Measurements from ENCODE around the gene ANKRD62. TPM values are rescaled to one million over a fixed set of nuclear protein-coding genes. Genes with fewer than 3 reads are reported as not detected.
"Not testable (repeated sequence)": the region's sequence is repeated elsewhere in the genome, so short reads cannot be mapped to it uniquely, and the experiment has no call there.

ANKRD62 gene
- total and polyA plus RNA-seq, 4 donors = 0.06 to 0.14 (median 0.09) TPM

DNA sequence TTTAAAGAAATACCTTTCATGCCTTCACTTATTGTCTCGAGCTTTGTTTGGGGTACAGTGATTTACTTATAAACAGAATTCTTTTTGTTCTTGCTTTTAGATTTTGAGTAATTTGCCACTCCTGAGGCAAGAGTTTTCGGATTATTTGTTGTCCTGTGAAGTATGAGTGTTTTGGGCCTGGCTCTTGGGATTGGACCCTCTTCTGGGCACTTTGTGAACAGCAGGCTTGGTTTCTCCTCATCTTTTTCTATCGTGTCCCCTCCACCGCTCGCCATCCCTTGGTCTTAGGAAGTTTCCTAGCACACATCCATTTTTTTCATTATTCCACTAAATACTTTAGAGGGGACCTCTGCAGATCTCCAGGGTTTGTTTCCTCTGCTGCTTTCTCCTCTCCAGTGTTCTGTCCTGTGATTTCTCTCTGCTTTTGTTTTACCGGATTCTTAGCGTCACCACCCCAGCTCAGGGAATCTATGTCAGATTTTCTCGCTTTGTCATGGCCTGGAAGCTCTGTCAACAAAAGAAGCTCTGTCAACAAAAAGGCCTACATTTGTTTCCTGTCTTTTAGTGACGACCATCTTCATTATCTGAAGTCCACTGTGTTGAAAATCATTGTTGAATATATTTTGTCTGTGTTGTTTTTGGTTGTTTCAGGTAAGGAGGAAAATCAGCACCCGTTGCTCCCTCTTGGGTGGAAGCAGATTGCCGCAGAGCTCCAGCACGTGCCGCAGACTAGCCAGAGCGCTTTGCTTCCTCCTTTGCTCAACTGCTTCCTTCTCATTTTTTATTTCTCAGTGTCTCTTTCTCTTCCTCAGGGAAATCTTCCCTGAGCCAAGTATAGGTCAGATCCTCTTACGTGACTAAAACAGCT, 27.8 kb downstream of the ANKRD62 start:
- Histone ChIP-seq H3K4me1 (ENCODE audit: control insufficient read depth, insufficient read depth, low read length) (no peaks in the 10 kb centered on the region), H3K27me3 (ENCODE audit: control insufficient read depth, insufficient read depth, low read length) (no peaks in the 10 kb centered on the region), H3K27ac (ENCODE audit: low read depth, low read length) (no peak overlapping the region), H3K4me3 (ENCODE audit: low read depth, low read length) (no peak overlapping the region), H3K36me3 (ENCODE audit: control insufficient read depth, insufficient read depth, low read length) (no peaks in the 10 kb centered on the region), H3K9me3 (ENCODE audit: control insufficient read depth, insufficient read depth, low read length) (no peaks in the 10 kb centered on the region)
- DNase-seq (ENCODE audit: low read depth in 4 of 6, low spot score in 6 of 6) = no peak
- 83% methylated on average over 10 of the region's 15 CpGs for WGBS (ENCODE audit: insufficient coverage)

- not testable (repeated sequence) for H3K36me3 ChIP-seq (ENCODE audit: control insufficient read depth, insufficient read depth, low read length); H3K27me3 ChIP-seq (ENCODE audit: control insufficient read depth, insufficient read depth, low read length); H3K4me1 ChIP-seq (ENCODE audit: control insufficient read depth, insufficient read depth, low read length); H3K4me3 ChIP-seq (ENCODE audit: low read depth, low read length); H3K27ac ChIP-seq (ENCODE audit: low read depth, low read length); DNase-seq (ENCODE audit: low read depth in 4 of 6, low spot score in 6 of 6); H3K9me3 ChIP-seq (ENCODE audit: control insufficient read depth, insufficient read depth, low read length)
- no CpG with 5 or more reads among the region's 3 CpGs for WGBS (ENCODE audit: insufficient coverage)
These were observed 28.4 kb downstream of the ANKRD62 start for GRCh38 chr18:12122043-12122389.

- WGBS (ENCODE audit: insufficient coverage) = 100% methylated on average over 1 of the region's 4 CpGs
- not testable (repeated sequence) for H3K9me3 ChIP-seq (ENCODE audit: control insufficient read depth, insufficient read depth, low read length); DNase-seq (ENCODE audit: low read depth in 4 of 6, low spot score in 6 of 6); H3K27me3 ChIP-seq (ENCODE audit: control insufficient read depth, insufficient read depth, low read length); H3K36me3 ChIP-seq (ENCODE audit: control insufficient read depth, insufficient read depth, low read length); H3K4me3 ChIP-seq (ENCODE audit: low read depth, low read length); H3K27ac ChIP-seq (ENCODE audit: low read depth, low read length); H3K4me1 ChIP-seq (ENCODE audit: control insufficient read depth, insufficient read depth, low read length)
These were observed 34.0 kb downstream of the ANKRD62 start for GRCh38 chr18:12127647-12128046.

DNA sequence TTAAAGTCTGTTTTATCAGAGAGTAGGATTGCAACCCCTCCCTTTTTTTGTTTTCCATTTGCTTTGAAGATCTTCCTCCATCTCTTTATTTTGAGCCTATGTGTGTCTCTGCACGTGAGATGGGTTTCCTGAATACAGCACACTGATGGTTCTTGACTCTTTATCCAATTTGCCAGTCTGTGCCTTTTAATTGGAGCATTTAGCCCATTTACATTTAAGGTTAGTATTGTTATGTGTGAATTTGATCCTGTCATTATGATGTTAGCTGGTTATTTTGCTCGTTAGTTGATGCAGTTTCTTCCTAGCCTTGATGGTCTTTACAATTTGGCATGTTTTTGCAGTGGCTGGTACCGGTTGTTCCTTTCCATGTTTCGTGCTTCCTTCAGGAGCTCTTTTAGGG, 45.2 kb downstream of the ANKRD62 start:
- not testable (repeated sequence) for DNase-seq (ENCODE audit: low read depth in 4 of 6, low spot score in 6 of 6); H3K4me3 ChIP-seq (ENCODE audit: low read depth, low read length); H3K36me3 ChIP-seq (ENCODE audit: control insufficient read depth, insufficient read depth, low read length); H3K9me3 ChIP-seq (ENCODE audit: control insufficient read depth, insufficient read depth, low read length); H3K27ac ChIP-seq (ENCODE audit: low read depth, low read length); H3K27me3 ChIP-seq (ENCODE audit: control insufficient read depth, insufficient read depth, low read length); H3K4me1 ChIP-seq (ENCODE audit: control insufficient read depth, insufficient read depth, low read length)
- no CpG with 5 or more reads among the region's 4 CpGs for WGBS (ENCODE audit: insufficient coverage)

DNA sequence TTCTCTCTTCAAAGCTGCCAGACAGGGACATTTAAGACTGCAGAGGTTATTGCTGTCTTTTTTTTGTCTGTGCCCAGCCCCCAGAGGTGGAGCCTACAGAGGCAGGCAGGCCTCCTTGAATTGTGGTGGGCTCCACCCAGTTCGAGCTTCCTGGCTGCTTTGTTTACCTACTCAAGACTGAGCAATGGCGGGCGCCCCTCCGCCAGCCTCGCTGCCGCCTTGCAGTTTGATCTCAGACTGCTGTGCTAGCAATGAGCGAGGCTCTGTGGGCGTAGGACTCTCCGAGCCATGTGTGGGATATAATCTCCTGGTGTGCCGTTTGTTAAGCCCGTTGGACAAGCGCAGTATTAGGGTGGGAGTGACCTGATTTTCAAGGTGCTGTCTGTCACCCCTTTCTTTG, 47.2 kb downstream of the ANKRD62 start:
- not testable (repeated sequence) for H3K27ac ChIP-seq (ENCODE audit: low read depth, low read length); H3K4me1 ChIP-seq (ENCODE audit: control insufficient read depth, insufficient read depth, low read length); H3K4me3 ChIP-seq (ENCODE audit: low read depth, low read length); H3K9me3 ChIP-seq (ENCODE audit: control insufficient read depth, insufficient read depth, low read length); H3K36me3 ChIP-seq (ENCODE audit: control insufficient read depth, insufficient read depth, low read length); DNase-seq (ENCODE audit: low read depth in 4 of 6, low spot score in 6 of 6); H3K27me3 ChIP-seq (ENCODE audit: control insufficient read depth, insufficient read depth, low read length)
- 81% methylated on average over 3 of the region's 12 CpGs for WGBS (ENCODE audit: insufficient coverage)

DNA sequence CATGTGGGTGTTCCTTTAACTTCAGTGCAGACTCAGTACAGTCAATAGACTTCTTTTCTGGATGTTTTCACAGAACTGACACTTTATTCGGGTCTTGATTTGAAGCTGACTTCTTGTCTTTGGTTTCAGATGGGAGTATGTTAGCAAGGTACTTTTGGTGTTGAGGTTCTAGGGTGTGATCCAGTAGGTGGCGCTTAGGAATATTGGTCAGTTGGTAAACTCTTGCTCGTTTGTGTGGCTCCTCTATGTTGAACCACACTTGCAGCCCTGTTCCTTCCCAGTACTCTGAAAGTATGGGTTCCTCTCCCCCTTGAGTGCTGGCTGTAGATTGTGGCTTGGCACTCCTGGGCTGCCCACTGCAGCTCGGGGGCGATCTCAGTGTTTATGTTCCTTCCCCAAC, 48.1 kb downstream of the ANKRD62 start:
- H3K4me1 ChIP-seq (ENCODE audit: control insufficient read depth, insufficient read depth, low read length); H3K27ac ChIP-seq (ENCODE audit: low read depth, low read length); H3K4me3 ChIP-seq (ENCODE audit: low read depth, low read length); H3K27me3 ChIP-seq (ENCODE audit: control insufficient read depth, insufficient read depth, low read length); H3K9me3 ChIP-seq (ENCODE audit: control insufficient read depth, insufficient read depth, low read length); H3K36me3 ChIP-seq (ENCODE audit: control insufficient read depth, insufficient read depth, low read length); DNase-seq (ENCODE audit: low read depth in 4 of 6, low spot score in 6 of 6): not testable (repeated sequence)
- no CpG with 5 or more reads among the region's 5 CpGs for WGBS (ENCODE audit: insufficient coverage)

- H3K27ac ChIP-seq (ENCODE audit: low read depth, low read length); H3K4me1 ChIP-seq (ENCODE audit: control insufficient read depth, insufficient read depth, low read length); DNase-seq (ENCODE audit: low read depth in 4 of 6, low spot score in 6 of 6); H3K27me3 ChIP-seq (ENCODE audit: control insufficient read depth, insufficient read depth, low read length); H3K36me3 ChIP-seq (ENCODE audit: control insufficient read depth, insufficient read depth, low read length); H3K4me3 ChIP-seq (ENCODE audit: low read depth, low read length); H3K9me3 ChIP-seq (ENCODE audit: control insufficient read depth, insufficient read depth, low read length): not testable (repeated sequence)
- no CpG with 5 or more reads among the region's 5 CpGs for WGBS (ENCODE audit: insufficient coverage)
These were observed 55.8 kb downstream of the ANKRD62 start for GRCh38 chr18:12149431-12149830.

GRCh38 chr18:12154361-12154760, 60.7 kb downstream of the ANKRD62 start:
- H3K9me3 ChIP-seq (ENCODE audit: control insufficient read depth, insufficient read depth, low read length) = no peaks in the 10 kb centered on the region
- H3K4me1 ChIP-seq (ENCODE audit: control insufficient read depth, insufficient read depth, low read length) = no peaks in the 10 kb centered on the region
- H3K27ac ChIP-seq (ENCODE audit: low read depth, low read length) = no peak overlapping the region
- 86% methylated on average over 2 of the region's 4 CpGs for WGBS (ENCODE audit: insufficient coverage)
- no peaks in the 10 kb centered on the region for H3K27me3 ChIP-seq (ENCODE audit: control insufficient read depth, insufficient read depth, low read length)
- no peaks in the 10 kb centered on the region for H3K36me3 ChIP-seq (ENCODE audit: control insufficient read depth, insufficient read depth, low read length)
- no peak for DNase-seq (ENCODE audit: low read depth in 4 of 6, low spot score in 6 of 6)
- H3K4me3 ChIP-seq (ENCODE audit: low read depth, low read length) = no peak overlapping the region

DNA sequence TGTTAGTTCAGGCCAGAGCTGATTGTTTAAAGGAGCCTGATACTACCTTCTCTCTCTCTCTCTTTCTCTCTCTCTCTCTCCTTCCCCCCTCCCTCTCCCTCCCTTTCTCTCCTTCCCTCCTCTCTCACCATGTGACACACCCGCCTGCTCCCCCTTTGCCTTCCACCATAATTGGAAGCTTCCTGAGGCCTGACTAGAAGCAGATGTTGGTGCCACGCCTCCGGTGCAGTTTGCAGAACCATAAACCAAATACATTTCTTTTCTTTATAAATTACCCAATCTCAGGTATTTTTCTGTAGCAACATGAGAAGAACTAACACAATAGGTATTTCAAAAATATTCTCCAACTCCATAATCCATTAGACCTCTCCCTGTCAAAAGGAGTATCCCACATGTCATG, 62.4 kb downstream of the ANKRD62 start:
- no peak overlapping the region for H3K4me3 ChIP-seq (ENCODE audit: low read depth, low read length)
- H3K27ac ChIP-seq (ENCODE audit: low read depth, low read length) = no peak overlapping the region
- H3K9me3 ChIP-seq (ENCODE audit: control insufficient read depth, insufficient read depth, low read length) = no peaks in the 10 kb centered on the region
- WGBS (ENCODE audit: insufficient coverage) = 89% methylated on average over 3 of the region's 3 CpGs
- H3K27me3 ChIP-seq (ENCODE audit: control insufficient read depth, insufficient read depth, low read length) = no peaks in the 10 kb centered on the region
- H3K4me1 ChIP-seq (ENCODE audit: control insufficient read depth, insufficient read depth, low read length) = no peaks in the 10 kb centered on the region
- no peaks in the 10 kb centered on the region for H3K36me3 ChIP-seq (ENCODE audit: control insufficient read depth, insufficient read depth, low read length)
- no peak for DNase-seq (ENCODE audit: low read depth in 4 of 6, low spot score in 6 of 6)

- Histone ChIP-seq H3K27me3 (ENCODE audit: control insufficient read depth, insufficient read depth, low read length) (no peaks in the 10 kb centered on the region), H3K27ac (ENCODE audit: low read depth, low read length) (no peak overlapping the region), H3K36me3 (ENCODE audit: control insufficient read depth, insufficient read depth, low read length) (no peaks in the 10 kb centered on the region), H3K9me3 (ENCODE audit: control insufficient read depth, insufficient read depth, low read length) (no peaks in the 10 kb centered on the region), H3K4me1 (ENCODE audit: control insufficient read depth, insufficient read depth, low read length) (no peaks in the 10 kb centered on the region), H3K4me3 (ENCODE audit: low read depth, low read length) (no peak overlapping the region)
- no peak for DNase-seq (ENCODE audit: low read depth in 4 of 6, low spot score in 6 of 6)
- WGBS (ENCODE audit: insufficient coverage) = no CpG with 5 or more reads among the region's 1 CpG
These were observed 65.8 kb downstream of the ANKRD62 start for GRCh38 chr18:12159446-12159845.

Measured in spinal cord (tissue), 10 donors.